Esophagus muscularis mucosa (tissue), 3 donors: ENCODE results near the gene PACSIN1.

Experiments used
- EP300 ChIP-seq: sonication (generic); formaldehyde crosslinking; IDR thresholded peaks from one replicate; pipeline ENCODE4 v1.6.1; 2017; ENCODE audit warnings: antibody characterized with exemption
- TF ChIP-seq, protein P1 (sequence below), 3 experiments: fragments of 200-600 bp in 2 of 3; fragments of 450-650 bp in 1 of 3; sonication (generic) in 2 of 3; IDR thresholded peaks; one replicate each; pipeline ENCODE4 v1.5.1; 2017 to 2019; ENCODE audit warnings: antibody characterized with exemption in 3 of 3, mild to moderate bottlenecking in 2 of 3, moderate library complexity in 1 of 3

DNA sequence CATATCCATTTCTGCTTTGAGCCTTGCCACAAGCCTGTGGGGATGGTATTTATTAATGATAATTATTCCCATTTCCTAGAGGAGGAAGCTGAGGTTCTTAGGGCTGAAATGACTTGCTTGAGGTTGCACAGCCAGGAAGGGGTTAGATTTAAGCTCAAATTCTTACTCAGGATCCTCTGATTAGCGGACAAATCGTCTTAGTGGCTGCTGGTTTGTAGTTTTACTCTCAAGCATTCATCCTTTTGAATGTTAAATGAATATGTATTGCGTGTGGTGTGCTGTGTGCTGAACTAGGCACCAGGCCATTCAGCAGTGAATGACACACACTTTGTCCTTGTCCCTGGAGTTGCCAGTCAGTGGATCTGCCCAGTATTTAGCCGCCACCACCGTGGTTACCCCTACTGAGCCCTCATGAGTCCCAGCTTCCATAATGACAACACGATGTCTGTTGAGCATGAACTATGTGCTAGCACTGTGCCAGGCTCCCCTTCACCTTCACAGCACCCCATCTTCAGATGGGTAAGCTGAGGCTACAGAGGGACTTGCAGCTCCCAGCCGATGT, 10.0 kb downstream of the PACSIN1 start:
- TF ChIP-seq, protein P1, sequence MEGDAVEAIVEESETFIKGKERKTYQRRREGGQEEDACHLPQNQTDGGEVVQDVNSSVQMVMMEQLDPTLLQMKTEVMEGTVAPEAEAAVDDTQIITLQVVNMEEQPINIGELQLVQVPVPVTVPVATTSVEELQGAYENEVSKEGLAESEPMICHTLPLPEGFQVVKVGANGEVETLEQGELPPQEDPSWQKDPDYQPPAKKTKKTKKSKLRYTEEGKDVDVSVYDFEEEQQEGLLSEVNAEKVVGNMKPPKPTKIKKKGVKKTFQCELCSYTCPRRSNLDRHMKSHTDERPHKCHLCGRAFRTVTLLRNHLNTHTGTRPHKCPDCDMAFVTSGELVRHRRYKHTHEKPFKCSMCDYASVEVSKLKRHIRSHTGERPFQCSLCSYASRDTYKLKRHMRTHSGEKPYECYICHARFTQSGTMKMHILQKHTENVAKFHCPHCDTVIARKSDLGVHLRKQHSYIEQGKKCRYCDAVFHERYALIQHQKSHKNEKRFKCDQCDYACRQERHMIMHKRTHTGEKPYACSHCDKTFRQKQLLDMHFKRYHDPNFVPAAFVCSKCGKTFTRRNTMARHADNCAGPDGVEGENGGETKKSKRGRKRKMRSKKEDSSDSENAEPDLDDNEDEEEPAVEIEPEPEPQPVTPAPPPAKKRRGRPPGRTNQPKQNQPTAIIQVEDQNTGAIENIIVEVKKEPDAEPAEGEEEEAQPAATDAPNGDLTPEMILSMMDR (IDR thresholded peaks at IDR 0.05): no peak
- TF ChIP-seq EP300: no peak
